GM12878 (cell line): ENCODE data around the gene TSPAN11.

Experiments
- MAX ChIP-seq: IDR thresholded peaks from 2 replicates; pipeline ENCODE4 v1.6.1; 2012; ENCODE audit warnings: low read depth, low read length, improper control_type of control experiment
- POLR2A ChIP-seq: IDR thresholded peaks from 2 replicates; pipeline ENCODE4 v1.6.1; 2011; ENCODE audit warnings: low read depth, mild to moderate bottlenecking, low read length
- POLR2AphosphoS5 ChIP-seq: IDR thresholded peaks from 2 replicates; pipeline ENCODE4 v1.6.1; 2011; ENCODE audit warnings: mild to moderate bottlenecking, low read length, inconsistent platforms
- RAD21 ChIP-seq: IDR thresholded peaks from 2 replicates; pipeline ENCODE4 v1.6.1; 2011; ENCODE audit warnings: mild to moderate bottlenecking, low read depth, low read length, moderate library complexity; ENCODE audit not compliant: insufficient read depth
- YY1 ChIP-seq: IDR thresholded peaks from 2 replicates; pipeline ENCODE4 v1.6.1; 2011; ENCODE audit warnings: low read depth, mild to moderate bottlenecking, low read length

- no peak for TF ChIP-seq MAX
- TF ChIP-seq POLR2AphosphoS5, result no peak
- TF ChIP-seq POLR2A, result no peak
- no peak for TF ChIP-seq RAD21
- no peak for TF ChIP-seq YY1
Observed at GRCh38 chr12:30913323-30913722, 13.2 kb upstream of the TSPAN11 start.
